Fibroblast of lung (primary cell): Measurements from ENCODE around the gene RAP1A.

Source experiments
- CTCF ChIP-seq, 2 donors: IDR thresholded peaks in 1 of 2; conservative IDR thresholded peaks in 1 of 2; 1 replicate in 1 of 2; 2 replicates in 1 of 2; pipeline ENCODE4 v1.5.1; 2011 to 2012; ENCODE audit warnings: low read length in 2 of 2, control low read depth in 1 of 2, inconsistent platforms in 1 of 2, low read depth in 1 of 2, mild to moderate bottlenecking in 1 of 2
- EZH2 ChIP-seq: IDR thresholded peaks from 2 replicates; pipeline ENCODE4 v1.5.1; 2012; ENCODE audit warnings: low read length, control low read depth, mild to moderate bottlenecking; ENCODE audit errors: missing control alignments

- TF ChIP-seq EZH2 (no peak), CTCF (conservative IDR thresholded peaks at IDR 0.05 in 1 of 2, IDR thresholded peaks at IDR 0.05 in 1 of 2; ENCODE audit: low read depth in 1 of 2, low read length in 2 of 2) (no peak)
These were observed 113.1 kb downstream of the RAP1A start for GRCh38 chr1:111732718-111733117.
